ENCODE measurements around the gene OR51B5. TPM values are rescaled to one million over a fixed set of nuclear protein-coding genes. Genes with fewer than 3 reads are reported as not detected.
"Not testable (repeated sequence)": the region's sequence is repeated elsewhere in the genome, so short reads cannot be mapped to it uniquely, and the experiment has no call there.

Gene OR51B5
- total and polyA plus RNA-seq, 7 experiments from 2014 or later = 0.48 TPM; not detected in 6

GRCh38 chr11:5356031-5356430 is 12.7 kb upstream of the OR51B5 start:
- H3K4me1 ChIP-seq (ENCODE audit: control insufficient read depth in 2 of 2, insufficient read depth in 2 of 2, low read length in 2 of 2); H3K27ac ChIP-seq (ENCODE audit: low read depth, low read length); H3K4me3 Mint-ChIP-seq; H3K36me3 Mint-ChIP-seq; H3K9me3 ChIP-seq (ENCODE audit: control insufficient read depth in 2 of 3, low read length in 3 of 3); H3K4me3 ChIP-seq (ENCODE audit: low read length); intact Hi-C loops (cut with micrococcal nuclease); H3K36me3 ChIP-seq (ENCODE audit: control insufficient read depth in 2 of 3, insufficient read depth in 3 of 3, low read length in 3 of 3); POLR2A ChIA-PET; H3K27me3 ChIP-seq (ENCODE audit: control insufficient read depth in 2 of 2, insufficient read depth in 2 of 2, low read length in 2 of 2); H3K27ac Mint-ChIP-seq; CTCF ChIA-PET; DNase-seq; H3K4me1 Mint-ChIP-seq; ATAC-seq: not testable (repeated sequence)
- peaks cover 0 to 12% (median 1%) of the 10 kb centered on the region in 11 donors for H3K9me3 Mint-ChIP-seq
- H3K27me3 Mint-ChIP-seq = peaks cover 0 to 11% (median 7%) of the 10 kb centered on the region in 5 donors

- no peaks in the 10 kb centered on the region for H3K9me3 ChIP-seq (ENCODE audit: control insufficient read depth in 2 of 3, low read length in 3 of 3)
- POLR2A ChIA-PET = no interaction called here
- no peak within 1 kb of the TSS for H3K27ac ChIP-seq (ENCODE audit: low read depth, low read length)
- no peak for DNase-seq
- H3K4me3 Mint-ChIP-seq = no peak within 1 kb of the TSS
- no peak within 1 kb of the TSS for H3K4me3 ChIP-seq (ENCODE audit: low read length)
- CTCF ChIA-PET = no interaction called here
- no peak for ATAC-seq
- H3K27me3 ChIP-seq (ENCODE audit: control insufficient read depth in 2 of 2, insufficient read depth in 2 of 2, low read length in 2 of 2) = no peaks in the 10 kb centered on the region
- peaks cover 0 to 5% (median 0%) of the 10 kb centered on the region in 11 donors for H3K9me3 Mint-ChIP-seq
- H3K36me3 Mint-ChIP-seq = peaks cover 0 to 3% (median 0%) of the 10 kb centered on the region in 5 donors
- no peaks in the 10 kb centered on the region for H3K4me1 Mint-ChIP-seq
- no peaks in the 10 kb centered on the region for H3K4me1 ChIP-seq (ENCODE audit: control insufficient read depth in 2 of 2, insufficient read depth in 2 of 2, low read length in 2 of 2)
- no peak within 1 kb of the TSS for H3K27ac Mint-ChIP-seq
- intact Hi-C loops (cut with micrococcal nuclease) = no loop called here
- peaks cover 0 to 15% (median 11%) of the 10 kb centered on the region in 5 donors for H3K27me3 Mint-ChIP-seq
- H3K36me3 ChIP-seq (ENCODE audit: control insufficient read depth in 2 of 3, insufficient read depth in 3 of 3, low read length in 3 of 3) = no peaks in the 10 kb centered on the region
These were observed 7.9 kb upstream of the OR51B5 start, which contains the start of gene OR51B6 for GRCh38 chr11:5351208-5351607. OR51B6 (plus strand) TSS chr11:5351508; CDS start chr11:5351508, 0 bp downstream.

GRCh38 chr11:5349550-5349949 is 6.2 kb upstream of the OR51B5 start:
- Histone ChIP-seq H3K27me3 (ENCODE audit: control insufficient read depth in 2 of 2, insufficient read depth in 2 of 2, low read length in 2 of 2) (no peaks in the 10 kb centered on the region), H3K36me3 (ENCODE audit: control insufficient read depth in 2 of 3, insufficient read depth in 3 of 3, low read length in 3 of 3) (no peaks in the 10 kb centered on the region), H3K9me3 (ENCODE audit: control insufficient read depth in 2 of 3, low read length in 3 of 3) (no peaks in the 10 kb centered on the region), H3K4me3 (ENCODE audit: low read length) (no peak overlapping the region), H3K27ac (ENCODE audit: low read depth, low read length) (no peak overlapping the region), H3K4me1 (ENCODE audit: control insufficient read depth in 2 of 2, insufficient read depth in 2 of 2, low read length in 2 of 2) (no peaks in the 10 kb centered on the region)
- ATAC-seq (no peak), DNase-seq (no peak)
- ChIA-PET CTCF (no interaction called here), POLR2A (interaction anchor here (0.7 kb wide), 1 partner anchor 361 kb away, joined by 3 read pairs; no protein-coding TSS in a partner anchor)
- Mint-ChIP-seq H3K27me3 (peaks cover 0 to 11% (median 10%) of the 10 kb centered on the region in 5 donors), H3K27ac (no peak overlapping the region), H3K4me3 (no peak overlapping the region), H3K36me3 (no peaks in the 10 kb centered on the region), H3K4me1 (no peaks in the 10 kb centered on the region), H3K9me3 (peaks cover 0 to 5% (median 0%) of the 10 kb centered on the region in 11 donors)
- intact Hi-C loops (cut with micrococcal nuclease) = no loop called here

GRCh38 chr11:5348551-5349194 is 5.3 kb upstream of the OR51B5 start:
- Mint-ChIP-seq H3K4me1 (no peaks in the 10 kb centered on the region), H3K4me3 (no peak overlapping the region), H3K36me3 (no peaks in the 10 kb centered on the region), H3K27me3 (peaks cover 0 to 11% (median 8%) of the 10 kb centered on the region in 5 donors), H3K9me3 (peaks cover 0 to 5% (median 0%) of the 10 kb centered on the region in 11 donors), H3K27ac (no peak overlapping the region)
- Histone ChIP-seq H3K4me1 (ENCODE audit: control insufficient read depth in 2 of 2, insufficient read depth in 2 of 2, low read length in 2 of 2) (no peaks in the 10 kb centered on the region), H3K4me3 (ENCODE audit: low read length) (no peak overlapping the region), H3K36me3 (ENCODE audit: control insufficient read depth in 2 of 3, insufficient read depth in 3 of 3, low read length in 3 of 3) (no peaks in the 10 kb centered on the region), H3K27me3 (ENCODE audit: control insufficient read depth in 2 of 2, insufficient read depth in 2 of 2, low read length in 2 of 2) (no peaks in the 10 kb centered on the region), H3K27ac (ENCODE audit: low read depth, low read length) (no peak overlapping the region), H3K9me3 (ENCODE audit: control insufficient read depth in 2 of 3, low read length in 3 of 3) (no peaks in the 10 kb centered on the region)
- CTCF ChIA-PET = no interaction called here
- intact Hi-C loops (cut with micrococcal nuclease) = no loop called here
- POLR2A ChIA-PET = interaction anchor here (0.7 kb wide), 1 partner anchor 360 kb away, joined by 3 read pairs; no protein-coding TSS in a partner anchor
- no peak for ATAC-seq
- DNase-seq = no peak

GRCh38 chr11:5345831-5346230 is 2.5 kb upstream of the OR51B5 start:
- Mint-ChIP-seq H3K4me3 (no peak overlapping the region), H3K36me3 (no peaks in the 10 kb centered on the region), H3K4me1 (no peaks in the 10 kb centered on the region), H3K9me3 (no peaks in the 10 kb centered on the region), H3K27ac (no peak overlapping the region), H3K27me3 (peaks cover 0 to 11% (median 0%) of the 10 kb centered on the region in 5 donors)
- Histone ChIP-seq H3K4me1 (ENCODE audit: control insufficient read depth in 2 of 2, insufficient read depth in 2 of 2, low read length in 2 of 2) (no peaks in the 10 kb centered on the region), H3K27me3 (ENCODE audit: control insufficient read depth in 2 of 2, insufficient read depth in 2 of 2, low read length in 2 of 2) (no peaks in the 10 kb centered on the region), H3K36me3 (ENCODE audit: control insufficient read depth in 2 of 3, insufficient read depth in 3 of 3, low read length in 3 of 3) (no peaks in the 10 kb centered on the region), H3K9me3 (ENCODE audit: control insufficient read depth in 2 of 3, low read length in 3 of 3) (no peaks in the 10 kb centered on the region), H3K27ac (ENCODE audit: low read depth, low read length) (no peak overlapping the region), H3K4me3 (ENCODE audit: low read length) (no peak overlapping the region)
- ChIA-PET CTCF (no interaction called here), POLR2A (no interaction called here)
- intact Hi-C loops (cut with micrococcal nuclease) = no loop called here
- no peak for DNase-seq
- no peak for ATAC-seq

GRCh38 chr11:5339771-5340322 is 3.5 kb downstream of the OR51B5 start:
- H3K27me3 Mint-ChIP-seq = peaks cover 0 to 14% (median 5%) of the 10 kb centered on the region in 5 donors
- H3K4me1 Mint-ChIP-seq = no peaks in the 10 kb centered on the region
- ATAC-seq = no peak
- no peaks in the 10 kb centered on the region for H3K36me3 Mint-ChIP-seq
- DNase-seq = no peak
- H3K27ac ChIP-seq (ENCODE audit: low read depth, low read length) = no peak overlapping the region
- no peak overlapping the region for H3K4me3 ChIP-seq (ENCODE audit: low read length)
- peaks cover 0 to 2% (median 0%) of the 10 kb centered on the region in 11 donors for H3K9me3 Mint-ChIP-seq
- peaks cover 0 to 5% of the 10 kb centered on the region in 2 donors for H3K27me3 ChIP-seq (ENCODE audit: control insufficient read depth in 2 of 2, insufficient read depth in 2 of 2, low read length in 2 of 2)
- H3K4me1 ChIP-seq (ENCODE audit: control insufficient read depth in 2 of 2, insufficient read depth in 2 of 2, low read length in 2 of 2) = no peaks in the 10 kb centered on the region
- H3K36me3 ChIP-seq (ENCODE audit: control insufficient read depth in 2 of 3, insufficient read depth in 3 of 3, low read length in 3 of 3) = no peaks in the 10 kb centered on the region
- H3K4me3 Mint-ChIP-seq = no peak overlapping the region
- ChIA-PET CTCF (no interaction called here), POLR2A (no interaction called here)
- H3K9me3 ChIP-seq (ENCODE audit: control insufficient read depth in 2 of 3, low read length in 3 of 3) = no peaks in the 10 kb centered on the region
- H3K27ac Mint-ChIP-seq = no peak overlapping the region
- intact Hi-C loops (cut with micrococcal nuclease) = no loop called here

- DNase-seq; H3K9me3 Mint-ChIP-seq; H3K36me3 Mint-ChIP-seq; CTCF ChIA-PET; H3K27me3 ChIP-seq (ENCODE audit: control insufficient read depth in 2 of 2, insufficient read depth in 2 of 2, low read length in 2 of 2); H3K4me3 Mint-ChIP-seq; H3K4me1 ChIP-seq (ENCODE audit: control insufficient read depth in 2 of 2, insufficient read depth in 2 of 2, low read length in 2 of 2); H3K27ac ChIP-seq (ENCODE audit: low read depth, low read length); intact Hi-C loops (cut with micrococcal nuclease); ATAC-seq; H3K4me3 ChIP-seq (ENCODE audit: low read length); H3K9me3 ChIP-seq (ENCODE audit: control insufficient read depth in 2 of 3, low read length in 3 of 3); POLR2A ChIA-PET; H3K27ac Mint-ChIP-seq; H3K4me1 Mint-ChIP-seq; H3K36me3 ChIP-seq (ENCODE audit: control insufficient read depth in 2 of 3, insufficient read depth in 3 of 3, low read length in 3 of 3): not testable (repeated sequence)
- H3K27me3 Mint-ChIP-seq = peaks cover 0 to 14% (median 5%) of the 10 kb centered on the region in 5 donors
These were observed 6.1 kb downstream of the OR51B5 start for GRCh38 chr11:5337253-5337652.

All from naive thymus-derived CD4-positive, alpha-beta T cell (primary cell).